Right cardiac atrium (tissue), 5 donors: ENCODE data around the gene ARHGEF33. TPM values are rescaled to one million over a fixed set of nuclear protein-coding genes. Genes with fewer than 3 reads are reported as not detected.

Experiments
- ATAC-seq, 2 donors: fragments of 200-7000 bp; cut with Tn5 transposase; one replicate each; pipeline versions ENCODE4 v1.8.0 to v1.9.1; 2020; ENCODE audit warnings: moderate library complexity in 2 of 2, mild to moderate bottlenecking in 1 of 2
- DNase-seq, 3 donors: peaks; one replicate each; pipeline ENCODE4 v3.0.0-alpha.2; 2020
- H3K27ac ChIP-seq: one replicate; pipeline ENCODE4 v1.5.1; 2013; ENCODE audit warnings: mild to moderate bottlenecking, low read length, control low read depth, moderate library complexity
- H3K27me3 ChIP-seq: one replicate; pipeline ENCODE4 v1.6.1; 2013; ENCODE audit not compliant: control insufficient read depth, insufficient read depth
- H3K4me1 ChIP-seq: one replicate; pipeline ENCODE4 v1.6.1; 2013; ENCODE audit warnings: low read length; ENCODE audit not compliant: control insufficient read depth, insufficient read depth
- H3K4me3 ChIP-seq: one replicate; pipeline ENCODE4 v1.5.1; 2013; ENCODE audit warnings: low read length, control low read depth
- H3K9me3 ChIP-seq: one replicate; pipeline ENCODE4 v1.6.1; 2013; ENCODE audit warnings: low read length; ENCODE audit not compliant: control insufficient read depth
- WGBS: extraction: QIAGEN DNeasy Blood & Tissue Kit; methylation state at CpG from one replicate; pipeline ENCODE4 v1.1.7; 2013; 5-methylcytosine and 5-hydroxymethylcytosine counted together
- intact Hi-C, 4 donors: fragments of 100-400 bp; cut with DNase I; formaldehyde crosslinking; loops; one replicate each; pipeline versions ENCODE4 v1.11.0 to v1.14.0; 2022 to 2023
- long read RNA-seq, 4 donors: library from polyadenylated mRNA; unstranded; transcript quantifications; one replicate each; pipeline ENCODE4 v2.0.0, GENCODE V29; 2020 to 2021
- polyA plus RNA-seq: library from polyadenylated mRNA; stranded (reverse); fragments of 200-250 nt; gene quantifications from one replicate; pipeline ENCODE4 v1.2.3, GENCODE V29; 2013
- total RNA-seq, 4 donors: library from RNA; stranded (reverse); fragmentation: NEBNext Ultra II Directional; extraction: Animal tissue kit (Norgen Biotek cat#: 25700); gene quantifications; one replicate each; pipeline ENCODE4 v1.2.1, GENCODE V29; 2021
- donor health status: healthy with polysubstance abuse.
- donor health status: DM: no; HTN: yes; CAD: no.
- donor health status: DM: no; HTN: no; CAD: no.
- donor health status: DM: no; HTN: yes; CAD: no; lungs with severe emphysema.
- donor health status: DM: yes; HTN: yes; CAD: no.

The ARHGEF33 gene
- total RNA-seq (1 to 10 TPM in 1 of 4 donors, under 1 TPM in 3; 0.31 to 1.5 (median 0.55) TPM), polyA plus RNA-seq (0.29 TPM)
- long read RNA-seq, donor 1, partial matches to known transcripts, result 0 of 2 reads
- long read RNA-seq, donor 1, other reads (novel, unspliced or antisense), result 2 of 2 reads
- long read RNA-seq, donor 2, result 0 reads
- long read RNA-seq, donor 3, partial matches to known transcripts, result 0 of 2 reads
- long read RNA-seq, donor 3, other reads (novel, unspliced or antisense), result 2 of 2 reads
- long read RNA-seq, donor 4, result 0 reads

DNA sequence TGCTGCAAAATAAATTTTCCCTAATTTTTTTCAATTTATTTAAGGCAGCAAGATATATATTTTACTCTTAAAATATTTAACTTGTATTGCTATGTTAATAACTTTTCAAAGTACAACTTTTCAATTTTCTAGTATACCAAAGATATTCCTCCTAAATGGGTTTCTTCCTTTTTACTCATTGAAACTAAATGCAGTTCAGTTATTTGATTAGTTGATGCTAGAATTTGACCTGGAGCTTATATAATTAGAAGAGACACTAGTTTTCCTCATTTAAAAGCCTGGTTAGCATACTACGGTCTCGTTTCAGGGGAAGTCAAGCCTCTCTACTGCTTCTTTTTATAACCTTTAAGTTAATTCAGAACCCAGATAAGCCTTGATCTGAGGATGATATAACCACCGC, at the start of gene ARHGEF33:
ARHGEF33 (plus strand) TSS at position 301 of the 400 bp plus-strand sequence. CDS start 29,573 bp downstream, outside the sequence.
- ATAC-seq, result no peak
- intact Hi-C loops, result no loop called here
- Histone ChIP-seq H3K27me3 (no peaks in the 10 kb centered on the region), H3K9me3 (no peaks in the 10 kb centered on the region), H3K27ac (no peak within 1 kb of the TSS), H3K4me3 (no peak within 1 kb of the TSS), H3K4me1 (no peaks in the 10 kb centered on the region)
- DNase-seq, result no peak
- 76% methylated on average over 3 of the region's 3 CpGs for WGBS

DNA sequence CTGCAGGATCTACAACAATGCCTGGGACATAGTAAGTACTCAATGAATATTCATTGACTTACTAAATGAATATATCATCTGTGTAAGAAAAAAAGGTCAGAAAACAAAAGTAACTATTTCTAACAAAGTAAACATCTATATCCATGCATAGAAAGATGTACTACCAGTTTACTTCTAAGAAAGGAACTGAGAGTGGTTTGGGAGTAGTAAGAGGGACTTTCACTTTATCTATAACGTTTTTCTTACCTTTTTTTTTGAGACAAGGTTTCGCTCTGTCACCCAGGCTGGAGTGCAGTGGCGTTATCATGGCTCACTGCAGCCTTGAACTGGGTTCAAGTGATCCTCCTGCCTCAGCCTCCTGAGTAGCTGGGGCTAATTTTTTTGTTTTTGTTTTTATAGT, 39.6 kb upstream of the ARHGEF33 start:
- ATAC-seq (no peak), DNase-seq (no peak)
- Histone ChIP-seq H3K4me1 (no peaks in the 10 kb centered on the region), H3K27ac (no peak overlapping the region), H3K9me3 (no peaks in the 10 kb centered on the region), H3K27me3 (no peaks in the 10 kb centered on the region), H3K4me3 (no peak overlapping the region)
- 85% methylated on average over 3 of the region's 3 CpGs for WGBS
- intact Hi-C loops, result no loop called here

DNA sequence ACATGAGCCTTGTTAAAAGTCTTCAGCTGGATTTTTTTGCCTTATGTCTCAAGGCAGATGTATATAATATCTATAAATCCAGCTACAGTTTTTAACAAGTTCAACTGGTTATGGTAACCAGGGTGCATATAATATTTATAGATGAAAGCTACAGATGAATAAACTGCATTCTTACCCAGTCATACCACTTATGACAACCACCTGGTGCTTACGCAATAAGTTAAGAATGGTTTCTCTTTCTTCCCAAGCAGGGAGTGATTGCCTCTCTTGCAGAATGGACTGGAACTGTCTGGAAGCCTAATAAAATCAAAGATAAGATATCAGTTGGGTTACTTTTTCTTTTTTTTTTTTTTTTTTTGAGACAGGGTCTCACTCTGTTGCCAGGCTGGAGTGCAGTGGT, 33.5 kb upstream of the ARHGEF33 start:
- Histone ChIP-seq H3K4me3 (no peak overlapping the region), H3K27ac (no peak overlapping the region), H3K4me1 (no peaks in the 10 kb centered on the region), H3K27me3 (no peaks in the 10 kb centered on the region), H3K9me3 (no peaks in the 10 kb centered on the region)
- 98% methylated on average over 1 of the region's 1 CpG for WGBS
- DNase-seq, result no peak
- no peak for ATAC-seq
- intact Hi-C loops, result no loop called here

DNA sequence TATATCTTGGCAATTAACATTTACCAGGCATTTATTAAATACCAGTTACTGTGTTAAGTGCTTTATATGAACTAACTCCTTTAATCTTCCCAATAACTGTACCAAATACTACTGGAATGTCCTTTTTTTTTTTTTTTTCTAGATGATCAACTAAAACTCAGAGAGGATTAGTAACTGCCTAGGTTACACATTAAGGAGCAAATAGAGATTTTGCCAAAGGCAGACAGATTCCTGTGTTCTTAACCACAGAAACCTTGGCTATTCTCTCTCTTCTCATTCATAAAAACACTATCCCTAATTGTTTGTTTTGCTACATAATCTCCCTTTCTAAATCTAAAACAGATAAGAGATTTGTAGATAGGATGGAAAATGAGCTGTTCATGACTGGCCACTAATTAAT, 27.2 kb upstream of the ARHGEF33 start:
- DNase-seq, result no peak
- no peaks in the 10 kb centered on the region for H3K4me1 ChIP-seq

DNA sequence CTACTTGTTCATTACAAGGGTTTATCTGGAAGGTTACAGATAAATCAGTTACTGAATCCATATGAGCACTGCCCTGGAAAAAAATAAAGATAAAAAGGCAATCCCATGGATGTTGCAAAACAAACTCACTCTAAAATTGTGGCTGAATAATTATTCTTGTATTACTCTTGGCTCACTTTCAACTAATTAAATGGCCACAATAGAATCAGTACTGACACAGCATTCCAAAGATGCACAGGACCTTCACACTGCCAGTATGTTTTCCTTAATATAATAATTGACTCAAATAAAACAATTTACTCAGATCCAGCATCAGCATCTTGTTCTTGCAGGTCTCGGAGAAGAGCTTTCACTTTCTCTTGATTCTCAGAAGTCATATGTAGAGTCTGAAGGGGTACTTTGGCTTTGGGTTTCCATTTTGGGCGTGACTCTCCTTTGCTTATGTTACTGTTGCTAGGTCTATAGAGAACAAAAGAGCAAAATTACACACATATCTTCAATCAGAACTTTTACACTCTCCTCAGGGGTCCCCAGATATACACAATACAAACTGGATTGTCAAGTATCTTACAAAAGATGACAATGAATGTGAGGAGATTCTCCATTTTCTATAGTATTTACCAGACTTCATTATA, 26.5 kb upstream of the ARHGEF33 start:
- Histone ChIP-seq H3K4me1 (no peaks in the 10 kb centered on the region), H3K9me3 (no peaks in the 10 kb centered on the region), H3K27ac (no peak overlapping the region), H3K27me3 (no peaks in the 10 kb centered on the region), H3K4me3 (no peak overlapping the region)
- intact Hi-C loops, result no loop called here
- ATAC-seq (no peak), DNase-seq (no peak)
- 94% methylated on average over 2 of the region's 2 CpGs for WGBS

More for the DNA sequence above, 27.2 kb upstream of the ARHGEF33 start:
- Histone ChIP-seq H3K27me3 (no peaks in the 10 kb centered on the region), H3K9me3 (no peaks in the 10 kb centered on the region), H3K4me3 (no peak overlapping the region), H3K27ac (no peak overlapping the region)
- intact Hi-C loops, result no loop called here
- ATAC-seq, result no peak

DNA sequence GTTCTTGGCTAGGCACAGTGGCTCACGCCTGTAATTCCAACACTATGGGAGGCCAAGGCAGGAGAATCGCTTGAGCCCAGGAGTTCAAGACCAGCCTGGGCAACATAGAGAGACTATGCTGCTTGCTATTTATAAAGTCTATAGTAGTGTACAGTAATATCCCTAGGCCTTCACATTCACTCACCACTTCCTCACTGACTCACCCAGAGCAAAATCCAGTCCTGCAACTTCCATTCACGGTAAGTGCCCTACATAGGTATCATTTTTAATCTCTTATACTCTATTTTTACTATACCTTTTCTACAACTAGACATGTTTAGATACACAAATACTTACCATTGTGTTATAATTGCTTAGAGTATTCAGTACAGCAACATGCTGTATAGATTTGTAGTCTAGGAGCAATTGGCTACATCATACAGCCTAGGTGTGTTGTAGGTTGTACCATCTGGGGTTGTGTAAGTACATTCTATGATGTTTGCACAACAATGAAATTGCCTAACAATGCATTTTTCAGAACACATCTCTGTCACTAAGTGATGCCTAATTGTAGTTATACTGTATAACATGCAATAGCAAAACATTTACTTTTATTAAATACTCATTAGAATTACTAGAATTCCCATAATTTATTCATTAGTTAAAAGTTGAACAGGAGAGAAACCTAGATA, 22.8 kb upstream of the ARHGEF33 start:
- Histone ChIP-seq H3K4me3 (no peak overlapping the region), H3K27me3 (no peaks in the 10 kb centered on the region), H3K9me3 (no peaks in the 10 kb centered on the region), H3K27ac (no peak overlapping the region), H3K4me1 (no peaks in the 10 kb centered on the region)
- 97% methylated on average over 3 of the region's 3 CpGs for WGBS
- intact Hi-C loops, result no loop called here
- DNase-seq (no peak), ATAC-seq (no peak)

DNA sequence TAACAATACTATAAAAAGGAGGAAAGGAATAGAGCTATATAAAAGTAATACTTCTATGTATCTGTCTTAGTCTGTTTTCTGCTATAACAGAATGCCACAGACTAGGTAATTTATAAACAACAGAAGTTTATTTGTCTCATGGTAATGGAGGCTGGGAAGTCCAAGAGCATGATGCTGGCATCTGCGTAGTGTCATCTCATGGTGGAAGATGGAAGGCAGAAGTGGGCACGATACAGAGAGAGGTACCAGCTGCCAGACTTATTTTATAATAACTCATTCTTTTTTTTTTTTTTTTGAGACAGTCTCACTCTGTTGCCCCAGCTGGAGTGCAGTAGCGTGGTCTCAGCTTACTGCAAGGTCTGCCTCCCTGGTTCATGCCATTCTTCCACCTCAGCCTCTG, 18.2 kb upstream of the ARHGEF33 start:
- Histone ChIP-seq H3K27me3 (no peaks in the 10 kb centered on the region), H3K4me1 (no peaks in the 10 kb centered on the region), H3K27ac (no peak overlapping the region), H3K4me3 (no peak overlapping the region), H3K9me3 (no peaks in the 10 kb centered on the region)
- ATAC-seq (no peak), DNase-seq (no peak)
- intact Hi-C loops, result no loop called here
- 97% methylated on average over 3 of the region's 3 CpGs for WGBS

DNA sequence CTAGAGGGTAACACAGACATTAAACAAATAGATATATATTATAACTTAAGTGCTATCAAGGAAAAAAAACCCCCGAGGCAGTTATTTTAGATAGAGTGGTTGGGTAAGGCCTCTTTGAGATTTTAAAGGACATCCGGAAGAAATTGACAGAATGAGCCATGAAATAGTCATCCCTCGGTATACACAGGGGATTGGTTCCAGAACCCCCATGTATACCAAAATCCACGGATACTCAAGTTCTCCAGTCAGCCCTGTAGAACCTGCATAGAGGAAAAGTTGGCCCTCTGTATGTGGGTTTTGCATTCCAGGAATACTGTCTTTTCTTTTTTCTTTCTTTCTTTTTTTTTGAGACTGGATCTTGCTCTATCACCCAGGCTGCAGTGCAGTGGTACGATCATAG, 15.9 kb upstream of the ARHGEF33 start:
- no peaks in the 10 kb centered on the region for H3K27me3 ChIP-seq
- H3K4me3 ChIP-seq, result no peak overlapping the region
- H3K4me1 ChIP-seq, result no peaks in the 10 kb centered on the region
- H3K27ac ChIP-seq, result no peak overlapping the region
- WGBS, result 78% methylated on average over 5 of the region's 5 CpGs
- ATAC-seq, result no peak
- no peaks in the 10 kb centered on the region for H3K9me3 ChIP-seq
- intact Hi-C loops, result no loop called here
- no peak for DNase-seq

DNA sequence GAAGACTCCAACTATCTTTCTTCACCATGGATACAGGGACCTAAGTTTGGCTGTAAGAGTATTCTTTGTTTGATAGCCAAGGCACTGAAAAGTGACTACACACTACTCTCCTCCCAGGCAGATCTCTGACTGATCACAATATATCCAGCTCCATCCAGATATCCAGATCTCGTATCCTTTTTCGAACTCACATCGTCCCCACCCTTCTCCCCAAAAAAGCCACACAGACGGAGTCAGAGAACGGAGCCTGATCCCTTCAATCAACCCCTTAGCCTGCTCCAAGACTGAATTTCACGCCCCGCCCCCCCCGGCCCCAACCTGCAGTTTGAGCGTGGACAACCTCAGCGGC, 14.5 kb upstream of the ARHGEF33 start:
- peak in 1 of 2 donors; percentile 15 for ATAC-seq
- no peaks in the 10 kb centered on the region for H3K27me3 ChIP-seq
- DNase-seq, result no peak
- H3K4me3 ChIP-seq, result peak overlapping the region; percentile 84
- WGBS, result under 1% methylated on average over 10 of the region's 10 CpGs
- no peak overlapping the region for H3K27ac ChIP-seq
- intact Hi-C loops, result no loop called here
- H3K9me3 ChIP-seq, result no peaks in the 10 kb centered on the region
- H3K4me1 ChIP-seq, result no peaks in the 10 kb centered on the region

DNA sequence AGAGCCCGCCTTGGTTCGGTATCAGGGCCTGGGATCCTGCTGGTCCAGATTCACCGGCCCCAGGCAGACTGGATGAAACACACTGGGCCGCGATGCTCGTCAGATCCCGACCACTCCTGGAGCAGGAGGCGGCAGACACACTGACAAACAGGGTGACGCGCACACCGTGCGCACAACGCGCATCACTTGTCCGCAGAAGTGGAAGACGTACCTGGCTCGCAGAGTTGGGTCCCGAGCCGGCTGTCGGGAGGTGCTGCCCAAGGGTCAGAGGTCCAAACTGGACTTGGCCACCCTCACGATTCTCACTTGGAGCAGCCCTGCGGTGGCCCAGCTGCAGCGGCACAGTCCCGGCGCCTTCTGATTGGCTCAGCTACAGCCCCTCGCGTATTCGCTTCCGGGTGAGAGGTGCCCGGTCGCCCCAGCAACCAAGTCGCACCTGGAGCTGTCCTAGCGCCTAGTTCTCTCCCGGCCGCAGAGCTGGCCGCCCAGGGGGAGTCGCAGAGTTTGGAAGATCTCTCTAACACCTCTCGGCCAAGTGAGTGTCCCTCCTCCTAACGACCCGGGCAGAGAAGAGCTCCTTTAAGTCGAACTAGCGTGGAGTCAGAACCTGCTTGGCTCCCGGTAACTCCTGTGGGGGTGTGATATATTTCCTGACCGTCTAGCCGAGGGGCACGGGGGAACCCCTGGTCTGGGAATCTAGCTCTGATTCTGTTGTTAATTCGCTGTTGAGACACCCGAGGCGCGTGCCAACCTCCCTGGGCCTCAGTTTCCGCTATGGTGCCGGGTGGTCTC, 13.9 kb upstream of the ARHGEF33 start, which contains the start of the genes DHX57 and MORN2:
DHX57 (minus strand) TSS at position 359 of the 792 bp plus-strand sequence. CDS start 7,529 bp downstream, outside the sequence.
MORN2 (plus strand) TSS at position 401 of the 792 bp plus-strand sequence.
- H3K4me3 ChIP-seq, result peak within 1 kb of the TSS; percentile 84
- intact Hi-C loops, result no loop called here
- H3K9me3 ChIP-seq, result no peaks in the 10 kb centered on the region
- H3K27me3 ChIP-seq, result no peaks in the 10 kb centered on the region
- no peak within 1 kb of the TSS for H3K27ac ChIP-seq
- DNase-seq, result peak; percentile 91 to 94 (median 94)
- ATAC-seq, result peak; percentile 99 to 100
- WGBS, result 1% methylated on average over 52 of the region's 52 CpGs
- H3K4me1 ChIP-seq, result no peaks in the 10 kb centered on the region

DNA sequence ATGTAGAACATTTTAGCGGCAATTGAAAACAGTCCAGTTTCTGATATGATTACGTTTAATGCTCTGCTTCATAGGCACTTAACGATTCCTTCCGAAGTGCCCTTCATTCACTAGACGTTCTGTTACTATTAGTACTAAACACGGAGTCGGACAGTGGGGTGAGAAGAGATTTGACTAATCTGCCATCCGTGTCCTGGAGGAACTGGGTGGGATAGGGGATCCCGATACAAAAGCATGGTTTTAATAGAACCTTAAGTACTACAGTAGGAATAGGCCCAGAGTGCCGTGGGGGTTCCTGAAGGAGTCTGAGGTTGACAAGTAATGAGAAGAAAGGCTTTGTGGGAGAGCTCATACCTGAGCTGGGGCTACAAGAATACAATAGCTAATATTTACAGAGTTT, 13.3 kb upstream of the ARHGEF33 start:
- H3K27ac ChIP-seq, result no peak overlapping the region
- WGBS, result 36% methylated on average over 10 of the region's 10 CpGs
- ATAC-seq, result no peak

More for the DNA sequence above, 13.3 kb upstream of the ARHGEF33 start:
- Histone ChIP-seq H3K27me3 (no peaks in the 10 kb centered on the region), H3K4me1 (no peaks in the 10 kb centered on the region), H3K4me3 (peak overlapping the region; percentile 84), H3K9me3 (no peaks in the 10 kb centered on the region)
- DNase-seq, result no peak
- intact Hi-C loops, result no loop called here
